Measurements from ENCODE around the gene NKX1-1. TPM values are rescaled to one million over a fixed set of nuclear protein-coding genes. Genes with fewer than 3 reads are reported as not detected.

NKX1-1 gene
- polyA plus RNA-seq, 3 donors from 2014 or later = not detected

GRCh38 chr4:1366371-1367229 lies 39.6 kb downstream of the NKX1-1 start:
- Mint-ChIP-seq H3K4me3 (no peak overlapping the region), H3K9me3 (no peaks in the 10 kb centered on the region), H3K4me1 (peaks cover 0 to 5% of the 10 kb centered on the region in 2 donors), H3K27me3 (ENCODE audit: low read depth in 3 of 3) (no peaks in the 10 kb centered on the region), H3K36me3 (peaks cover 7 to 23% (median 14%) of the 10 kb centered on the region in 3 donors), H3K27ac (no peak overlapping the region)
- DNase-seq = no peak

DNA sequence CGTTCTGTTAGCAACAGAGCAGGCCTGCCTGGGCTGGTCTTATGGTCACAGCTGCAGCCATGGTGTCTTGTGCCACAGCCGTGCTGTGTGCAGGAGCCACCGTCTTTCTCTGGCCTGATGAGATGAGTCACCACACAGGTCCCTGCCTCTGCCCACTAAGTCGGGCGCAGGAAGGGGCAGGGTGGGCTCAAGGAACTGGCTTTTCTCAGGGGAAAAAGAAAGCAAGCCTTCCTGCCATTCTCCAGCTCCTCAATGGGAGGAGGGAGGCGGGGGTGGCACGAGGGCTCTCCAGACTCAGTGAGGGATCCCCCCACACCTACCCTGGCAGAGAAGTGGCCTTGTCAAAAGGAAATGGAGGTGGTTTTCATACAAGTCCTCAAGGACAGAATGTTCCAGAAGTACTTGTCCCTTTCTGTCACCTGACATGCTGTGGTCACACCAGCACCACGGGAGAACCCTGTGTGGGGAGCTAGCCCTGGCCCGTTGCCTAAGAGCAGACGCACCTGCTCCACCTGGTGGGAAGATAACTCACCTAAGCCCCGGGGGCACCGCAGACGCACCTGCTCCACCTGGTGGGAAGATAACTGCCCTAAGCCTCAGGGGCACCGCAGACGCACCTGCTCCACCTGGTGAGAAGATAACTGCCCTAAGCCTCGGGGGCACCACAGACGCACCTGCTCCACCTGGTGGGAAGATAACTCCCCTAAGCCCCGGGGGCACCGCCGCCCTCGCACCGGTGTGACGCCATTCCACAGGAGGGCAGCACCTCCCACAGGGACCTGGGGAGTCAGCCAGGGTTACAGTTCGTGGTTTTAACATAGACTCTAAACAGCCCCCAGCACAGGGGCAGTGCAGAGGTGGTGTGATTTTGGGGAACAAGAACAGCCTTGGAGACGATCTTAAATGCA lies 40.7 kb downstream of the NKX1-1 start:
- H3K27ac Mint-ChIP-seq = no peak overlapping the region
- H3K9me3 Mint-ChIP-seq = no peaks in the 10 kb centered on the region
- no peaks in the 10 kb centered on the region for H3K27me3 Mint-ChIP-seq (ENCODE audit: low read depth in 3 of 3)
- H3K4me1 Mint-ChIP-seq = no peaks in the 10 kb centered on the region
- H3K36me3 Mint-ChIP-seq = peaks cover 0 to 14% (median 7%) of the 10 kb centered on the region in 3 donors
- DNase-seq = no peak
- no peak overlapping the region for H3K4me3 Mint-ChIP-seq

- Mint-ChIP-seq H3K4me1 (no peaks in the 10 kb centered on the region), H3K27ac (no peak overlapping the region), H3K27me3 (ENCODE audit: low read depth in 3 of 3) (no peaks in the 10 kb centered on the region), H3K9me3 (no peaks in the 10 kb centered on the region), H3K36me3 (peaks cover 0 to 12% (median 4%) of the 10 kb centered on the region in 3 donors), H3K4me3 (no peak overlapping the region)
- DNase-seq = no peak
Observed at GRCh38 chr4:1364748-1365147, 41.5 kb downstream of the NKX1-1 start.

GRCh38 chr4:1364217-1364616 lies 42.0 kb downstream of the NKX1-1 start:
- Mint-ChIP-seq H3K4me1 (no peaks in the 10 kb centered on the region), H3K9me3 (no peaks in the 10 kb centered on the region), H3K36me3 (peaks cover 0 to 8% (median 3%) of the 10 kb centered on the region in 3 donors), H3K27me3 (ENCODE audit: low read depth in 3 of 3) (peaks cover 0 to under 1% (median 0%) of the 10 kb centered on the region in 3 donors), H3K27ac (no peak overlapping the region), H3K4me3 (no peak overlapping the region)
- DNase-seq = no peak

DNA sequence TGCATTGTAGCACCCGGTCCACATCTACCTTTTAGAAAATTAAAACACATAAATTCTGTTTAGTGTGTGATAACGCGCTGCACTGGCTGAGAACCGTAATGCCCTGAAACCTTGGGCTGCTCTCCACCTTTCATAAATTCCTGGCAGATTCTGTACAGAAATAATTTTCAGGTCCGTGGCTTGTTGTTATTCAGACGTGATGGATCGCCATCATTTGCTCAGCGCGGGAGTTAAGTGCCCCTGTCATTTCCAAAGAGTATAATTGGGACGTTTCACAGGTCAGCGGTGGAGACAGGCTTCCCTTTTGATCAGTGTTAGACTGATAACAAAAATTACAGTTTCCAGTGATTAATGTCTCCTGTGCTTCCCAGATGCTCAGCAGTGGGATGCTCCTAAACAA lies 42.7 kb downstream of the NKX1-1 start:
- Mint-ChIP-seq H3K4me1 (no peaks in the 10 kb centered on the region), H3K9me3 (no peaks in the 10 kb centered on the region), H3K27ac (no peak overlapping the region), H3K27me3 (ENCODE audit: low read depth in 3 of 3) (peaks cover 0 to 2% (median 0%) of the 10 kb centered on the region in 3 donors), H3K4me3 (no peak overlapping the region), H3K36me3 (peaks cover 0 to 12% (median 3%) of the 10 kb centered on the region in 3 donors)
- no peak for DNase-seq

GRCh38 chr4:1362521-1362920 lies 43.7 kb downstream of the NKX1-1 start:
- DNase-seq = no peak
- Mint-ChIP-seq H3K4me1 (no peaks in the 10 kb centered on the region), H3K9me3 (no peaks in the 10 kb centered on the region), H3K27me3 (ENCODE audit: low read depth in 3 of 3) (peaks cover 0 to 2% (median 0%) of the 10 kb centered on the region in 3 donors), H3K4me3 (no peak overlapping the region), H3K27ac (no peak overlapping the region), H3K36me3 (peaks cover 0 to 12% (median 3%) of the 10 kb centered on the region in 3 donors)

GRCh38 chr4:1362046-1362445 lies 44.2 kb downstream of the NKX1-1 start:
- H3K36me3 Mint-ChIP-seq = peaks cover 0 to 8% (median 3%) of the 10 kb centered on the region in 3 donors
- H3K4me3 Mint-ChIP-seq = no peak overlapping the region
- H3K27ac Mint-ChIP-seq = no peak overlapping the region
- no peak for DNase-seq
- no peaks in the 10 kb centered on the region for H3K4me1 Mint-ChIP-seq
- H3K27me3 Mint-ChIP-seq (ENCODE audit: low read depth in 3 of 3) = peaks cover 0 to 2% (median 0%) of the 10 kb centered on the region in 3 donors
- H3K9me3 Mint-ChIP-seq = no peaks in the 10 kb centered on the region

GRCh38 chr4:1361431-1361830 lies 44.8 kb downstream of the NKX1-1 start:
- H3K27ac Mint-ChIP-seq = no peak overlapping the region
- no peak for DNase-seq
- H3K4me3 Mint-ChIP-seq = no peak overlapping the region
- no peaks in the 10 kb centered on the region for H3K9me3 Mint-ChIP-seq
- no peaks in the 10 kb centered on the region for H3K4me1 Mint-ChIP-seq
- H3K36me3 Mint-ChIP-seq = peaks cover 0 to 8% (median 3%) of the 10 kb centered on the region in 3 donors
- peaks cover 0 to 2% (median 0%) of the 10 kb centered on the region in 3 donors for H3K27me3 Mint-ChIP-seq (ENCODE audit: low read depth in 3 of 3)

DNA sequence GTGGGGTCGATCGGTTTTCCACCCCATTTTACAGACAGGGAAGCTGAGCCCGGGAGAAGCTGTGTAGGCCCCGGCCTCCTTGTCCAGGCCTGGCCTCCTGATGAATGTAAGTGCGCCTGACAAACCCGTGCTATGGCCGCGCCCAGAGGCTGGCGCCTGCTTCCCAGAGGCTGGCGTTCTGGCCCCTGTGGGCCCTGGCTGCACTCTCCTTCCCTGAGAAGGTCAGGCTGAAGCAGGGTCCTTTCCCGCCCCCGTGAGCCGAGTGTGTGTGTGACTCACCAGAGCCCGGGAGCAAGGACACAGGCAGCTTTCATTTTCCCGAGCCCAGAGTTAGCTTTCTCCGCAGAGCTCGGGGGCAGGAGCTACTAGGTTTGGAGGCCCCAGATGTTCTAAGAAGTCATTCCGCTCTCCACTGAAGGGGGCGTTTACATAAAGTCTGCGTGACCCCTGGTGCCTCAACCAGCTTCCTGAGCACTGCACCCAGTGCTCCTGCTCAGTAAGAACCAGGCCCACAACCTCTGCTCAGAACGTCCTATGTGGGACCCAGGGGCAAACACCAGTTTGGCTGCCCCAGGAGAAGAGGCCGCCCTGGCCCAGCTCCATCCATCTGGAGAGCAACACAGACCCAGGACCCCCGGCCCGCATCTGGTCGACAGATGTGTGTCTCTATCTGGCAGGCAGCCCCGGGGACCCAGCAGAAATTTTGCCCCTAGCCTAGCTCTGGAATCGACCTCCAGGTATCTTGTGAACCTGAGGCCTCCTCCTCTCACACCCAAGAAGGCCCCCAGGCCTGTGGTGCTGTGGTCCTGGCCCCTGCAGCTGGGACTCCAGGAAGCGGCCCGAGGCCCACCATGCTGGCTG lies 45.6 kb downstream of the NKX1-1 start:
- no peaks in the 10 kb centered on the region for H3K9me3 Mint-ChIP-seq
- peaks cover 0 to 8% (median 3%) of the 10 kb centered on the region in 3 donors for H3K36me3 Mint-ChIP-seq
- no peak overlapping the region for H3K4me3 Mint-ChIP-seq
- no peak overlapping the region for H3K27ac Mint-ChIP-seq
- no peaks in the 10 kb centered on the region for H3K4me1 Mint-ChIP-seq
- peaks cover 0 to 2% (median 0%) of the 10 kb centered on the region in 3 donors for H3K27me3 Mint-ChIP-seq (ENCODE audit: low read depth in 3 of 3)
- DNase-seq = no peak

DNA sequence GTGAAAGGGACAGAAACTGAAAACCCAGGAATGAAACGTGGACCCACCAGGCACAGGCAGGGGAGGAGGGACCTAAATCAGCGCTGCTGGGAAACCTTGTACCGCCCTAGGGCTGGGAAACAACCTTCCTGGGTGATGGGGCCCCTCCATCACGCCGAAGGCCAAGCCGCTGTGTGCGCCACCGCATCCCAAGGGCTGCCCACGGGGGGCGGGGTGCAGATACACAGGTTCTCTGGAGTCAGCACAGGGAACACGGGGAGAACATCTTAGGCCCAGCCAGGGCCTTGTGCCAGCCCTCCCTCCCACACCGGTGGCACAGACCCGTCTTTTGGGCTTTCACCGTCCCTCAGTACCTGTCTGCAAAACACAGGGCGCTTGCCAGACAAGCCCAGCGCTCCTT lies 46.3 kb downstream of the NKX1-1 start:
- Mint-ChIP-seq H3K27ac (no peak overlapping the region), H3K27me3 (ENCODE audit: low read depth in 3 of 3) (peaks cover 0 to 2% (median 0%) of the 10 kb centered on the region in 3 donors), H3K36me3 (peaks cover 0 to 8% (median 3%) of the 10 kb centered on the region in 3 donors), H3K4me1 (no peaks in the 10 kb centered on the region), H3K9me3 (no peaks in the 10 kb centered on the region), H3K4me3 (no peak overlapping the region)
- DNase-seq = no peak

DNA sequence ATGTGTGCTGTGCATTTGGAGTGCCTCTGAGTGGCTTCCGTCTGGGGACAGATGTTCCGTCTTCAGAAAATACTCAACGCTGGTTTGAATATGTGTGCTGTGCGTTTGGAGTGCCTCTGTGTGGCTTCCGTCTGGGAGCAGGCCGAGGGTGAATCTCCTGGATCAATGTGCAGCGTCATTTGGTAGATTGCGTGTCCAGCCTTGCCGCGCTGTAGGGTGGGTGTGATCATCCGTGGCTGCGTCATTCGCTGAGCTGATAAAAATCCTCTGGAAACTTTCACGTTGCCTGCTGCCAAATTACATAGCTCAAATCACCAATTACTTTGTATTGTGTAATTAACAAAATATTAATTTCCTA lies 47.1 kb downstream of the NKX1-1 start:
- no peaks in the 10 kb centered on the region for H3K9me3 Mint-ChIP-seq
- peaks cover 0 to 2% (median 0%) of the 10 kb centered on the region in 3 donors for H3K27me3 Mint-ChIP-seq (ENCODE audit: low read depth in 3 of 3)
- no peak overlapping the region for H3K4me3 Mint-ChIP-seq
- H3K36me3 Mint-ChIP-seq = peaks cover 0 to 8% (median 3%) of the 10 kb centered on the region in 3 donors
- DNase-seq = no peak
- H3K4me1 Mint-ChIP-seq = no peaks in the 10 kb centered on the region
- H3K27ac Mint-ChIP-seq = no peak overlapping the region

- peaks cover 0 to 7% (median 3%) of the 10 kb centered on the region in 3 donors for H3K36me3 Mint-ChIP-seq
- DNase-seq = no peak
Observed at GRCh38 chr4:1358421-1359143, 47.7 kb downstream of the NKX1-1 start.

More at GRCh38 chr4:1358421-1359143, 47.7 kb downstream of the NKX1-1 start:
- H3K27ac Mint-ChIP-seq = no peak overlapping the region
- no peaks in the 10 kb centered on the region for H3K9me3 Mint-ChIP-seq
- no peaks in the 10 kb centered on the region for H3K4me1 Mint-ChIP-seq
- H3K27me3 Mint-ChIP-seq (ENCODE audit: low read depth in 3 of 3) = peaks cover 0 to 2% (median 0%) of the 10 kb centered on the region in 3 donors
- H3K4me3 Mint-ChIP-seq = no peak overlapping the region
